Activated CD4-positive, alpha-beta memory T cell treated with anti-CD3 and anti-CD28 coated beads, Interleukin-2, amount 10 ng/mL, durations not matched to agents 7 days and 5 days (primary cell): ENCODE measurements around the gene CLMP. TPM values are rescaled to one million over a fixed set of nuclear protein-coding genes. Genes with fewer than 3 reads are reported as not detected.

Experiments
- CTCF ChIA-PET: fragments of 350-600 bp; sonication (Branson Sonifier 250); formaldehyde crosslinking; loops from one replicate; lab custom pipeline; 2021; ENCODE audit warnings: antibody characterized with exemption, inconsistent platforms; lab: Charles Lee
- POLR2A ChIA-PET: fragments of 350-600 bp; sonication (Branson Sonifier 250); formaldehyde crosslinking; loops from one replicate; lab custom pipeline; 2021; ENCODE audit warnings: antibody characterized with exemption; lab: Charles Lee
- DNase-seq: peaks from one replicate; pipeline ENCODE4 v3.0.0-alpha.2; 2020
- H3K27ac Mint-ChIP-seq: one replicate; pipeline ENCODE4 v1.8.0; 2021; ENCODE audit warnings: mild to moderate bottlenecking, mixed read lengths
- H3K27me3 Mint-ChIP-seq: one replicate; pipeline ENCODE4 v1.8.0; 2021; ENCODE audit warnings: mixed read lengths
- H3K36me3 Mint-ChIP-seq: one replicate; pipeline ENCODE4 v1.8.0; 2021; ENCODE audit warnings: low read depth, mixed read lengths
- H3K4me1 Mint-ChIP-seq: one replicate; pipeline ENCODE4 v1.8.0; 2021; ENCODE audit warnings: mixed read lengths
- H3K4me3 Mint-ChIP-seq: one replicate; pipeline ENCODE4 v1.8.0; 2021; ENCODE audit warnings: mild to moderate bottlenecking, mixed read lengths
- H3K9me3 Mint-ChIP-seq: one replicate; pipeline ENCODE4 v1.8.0; 2021; ENCODE audit warnings: mixed read lengths
- total RNA-seq, 2 experiments: library from RNA; stranded (reverse); gene quantifications; one replicate each; pipeline ENCODE4 v1.2.3, GENCODE V29; 2021

CLMP gene
- total RNA-seq, 2 experiments from 2014 or later, result 0.75 to 0.81 TPM

- no peak overlapping the region for H3K4me3 Mint-ChIP-seq
These were observed 43.3 kb downstream of the CLMP start for GRCh38 chr11:123151796-123152195.

DNA sequence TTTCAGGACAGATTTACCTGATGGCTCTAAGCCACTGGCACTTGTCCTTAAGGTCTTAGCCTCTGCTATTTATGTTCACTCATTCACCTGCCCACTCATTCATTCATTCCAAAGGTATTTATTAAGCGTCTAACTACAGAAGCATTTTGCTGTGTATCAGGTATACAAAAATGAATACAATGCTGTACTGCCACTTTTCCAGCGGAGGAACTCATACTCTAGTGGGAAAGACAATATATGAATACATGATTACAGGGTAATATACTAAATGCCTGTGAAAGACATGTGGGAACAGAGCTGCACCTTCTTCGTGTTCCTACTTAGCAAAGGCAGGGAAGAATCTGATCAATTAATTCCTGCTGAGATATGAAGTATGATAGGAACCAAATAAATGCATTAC, 43.7 kb downstream of the CLMP start:
- peaks cover 19% of the 10 kb centered on the region for H3K27me3 Mint-ChIP-seq
- DNase-seq, result no peak
- no peak overlapping the region for H3K4me3 Mint-ChIP-seq
- H3K27ac Mint-ChIP-seq, result no peak overlapping the region
- no peaks in the 10 kb centered on the region for H3K9me3 Mint-ChIP-seq
- no peaks in the 10 kb centered on the region for H3K4me1 Mint-ChIP-seq
- ChIA-PET POLR2A (no interaction called here), CTCF (no interaction called here)
- no peaks in the 10 kb centered on the region for H3K36me3 Mint-ChIP-seq

More at GRCh38 chr11:123151796-123152195, 43.3 kb downstream of the CLMP start:
- no peaks in the 10 kb centered on the region for H3K4me1 Mint-ChIP-seq
- peaks cover 19% of the 10 kb centered on the region for H3K27me3 Mint-ChIP-seq
- ChIA-PET POLR2A (no interaction called here), CTCF (interaction anchor here (1.2 kb wide), 1 partner anchor 95 kb away, joined by 7 read pairs; no protein-coding TSS in a partner anchor)
- no peak overlapping the region for H3K27ac Mint-ChIP-seq
- no peak for DNase-seq
- H3K36me3 Mint-ChIP-seq, result no peaks in the 10 kb centered on the region
- no peaks in the 10 kb centered on the region for H3K9me3 Mint-ChIP-seq

- ChIA-PET POLR2A (no interaction called here), CTCF (no interaction called here)
- H3K36me3 Mint-ChIP-seq, result no peaks in the 10 kb centered on the region
These were observed 44.2 kb downstream of the CLMP start for GRCh38 chr11:123150882-123151281.

DNA sequence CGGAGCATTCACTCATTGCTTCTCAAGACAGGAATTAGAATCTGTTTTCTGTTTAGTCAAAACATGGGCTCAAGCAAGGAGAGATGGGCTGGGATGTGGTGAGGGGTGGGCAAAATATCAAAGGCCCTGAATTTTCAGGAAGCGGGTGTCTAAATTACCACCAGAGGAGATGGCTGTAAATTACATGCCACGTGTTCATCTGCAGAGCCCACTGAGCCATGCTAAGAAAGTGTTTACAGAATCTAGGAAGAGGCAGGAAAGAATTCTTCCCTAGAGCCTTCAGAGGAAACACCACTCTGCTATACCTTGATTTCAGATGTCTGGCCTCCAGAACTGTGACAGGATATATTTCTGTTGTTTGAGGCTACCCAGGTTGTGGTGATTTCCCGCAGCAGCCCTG, 46.1 kb downstream of the CLMP start:
- Mint-ChIP-seq H3K27me3 (peaks cover 15% of the 10 kb centered on the region), H3K4me3 (no peak overlapping the region), H3K4me1 (no peaks in the 10 kb centered on the region), H3K36me3 (no peaks in the 10 kb centered on the region), H3K27ac (no peak overlapping the region), H3K9me3 (no peaks in the 10 kb centered on the region)
- ChIA-PET POLR2A (no interaction called here), CTCF (no interaction called here)
- DNase-seq, result no peak

More at GRCh38 chr11:123150882-123151281, 44.2 kb downstream of the CLMP start:
- DNase-seq, result no peak
- Mint-ChIP-seq H3K4me3 (no peak overlapping the region), H3K9me3 (no peaks in the 10 kb centered on the region), H3K27me3 (peaks cover 17% of the 10 kb centered on the region), H3K4me1 (no peaks in the 10 kb centered on the region), H3K27ac (no peak overlapping the region)

DNA sequence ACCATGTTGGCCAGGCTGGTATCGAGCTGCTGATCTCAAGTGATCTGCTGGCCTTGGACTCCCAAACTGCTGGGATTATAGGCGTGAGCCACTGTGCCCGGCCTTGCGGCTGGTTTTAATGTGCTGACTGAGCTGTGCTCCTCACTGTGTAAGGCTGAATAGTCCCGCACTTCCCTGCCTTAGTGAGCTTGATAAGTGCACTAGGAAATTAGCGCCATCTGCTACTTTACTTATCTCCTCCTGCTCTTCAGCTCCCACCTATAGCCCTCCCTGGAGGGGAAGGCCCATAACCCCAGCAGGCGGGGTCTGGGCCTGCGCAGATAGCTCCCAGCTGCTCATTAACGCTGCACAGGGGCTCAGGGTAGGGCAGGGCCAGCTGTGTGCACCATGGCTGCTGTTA, 49.4 kb downstream of the CLMP start:
- H3K27me3 Mint-ChIP-seq, result peaks cover 10% of the 10 kb centered on the region
- ChIA-PET CTCF (interaction anchor here (0.9 to 1.6 kb wide), 4 partner anchors 9 to 155 kb away, joined by 3 to 4 read pairs (median 3); no protein-coding TSS in a partner anchor), POLR2A (no interaction called here)
- H3K4me3 Mint-ChIP-seq, result no peak overlapping the region
- H3K36me3 Mint-ChIP-seq, result no peaks in the 10 kb centered on the region
- no peak overlapping the region for H3K27ac Mint-ChIP-seq
- no peaks in the 10 kb centered on the region for H3K4me1 Mint-ChIP-seq
- no peaks in the 10 kb centered on the region for H3K9me3 Mint-ChIP-seq
- DNase-seq, result no peak

DNA sequence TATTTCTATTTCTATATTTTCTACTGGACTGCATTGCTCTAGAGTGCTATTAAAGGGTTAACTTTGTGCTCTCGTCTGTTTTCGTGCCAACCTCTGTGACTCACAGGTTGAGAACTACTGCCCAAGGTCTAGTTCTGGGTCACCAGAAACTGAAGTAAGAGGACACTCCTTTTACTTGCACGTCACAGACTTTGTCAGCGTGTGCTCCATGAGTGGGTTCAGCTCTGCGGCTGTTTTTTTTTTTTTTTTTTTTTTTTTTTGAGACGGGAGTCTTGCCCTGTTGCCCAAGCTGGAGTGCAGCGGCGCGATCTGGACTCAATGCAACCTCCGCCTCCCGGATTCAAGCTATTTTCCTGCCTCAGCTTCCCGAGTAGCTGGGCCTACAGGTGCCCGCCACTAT, 49.8 kb downstream of the CLMP start:
- Mint-ChIP-seq H3K27ac (no peak overlapping the region), H3K9me3 (no peaks in the 10 kb centered on the region), H3K4me1 (no peaks in the 10 kb centered on the region), H3K4me3 (no peak overlapping the region), H3K36me3 (no peaks in the 10 kb centered on the region), H3K27me3 (peaks cover 10% of the 10 kb centered on the region)
- DNase-seq, result no peak
- ChIA-PET CTCF (interaction anchor here (0.9 to 1.6 kb wide), 4 partner anchors 8 to 155 kb away, joined by 3 to 4 read pairs (median 3); no protein-coding TSS in a partner anchor), POLR2A (no interaction called here)

DNA sequence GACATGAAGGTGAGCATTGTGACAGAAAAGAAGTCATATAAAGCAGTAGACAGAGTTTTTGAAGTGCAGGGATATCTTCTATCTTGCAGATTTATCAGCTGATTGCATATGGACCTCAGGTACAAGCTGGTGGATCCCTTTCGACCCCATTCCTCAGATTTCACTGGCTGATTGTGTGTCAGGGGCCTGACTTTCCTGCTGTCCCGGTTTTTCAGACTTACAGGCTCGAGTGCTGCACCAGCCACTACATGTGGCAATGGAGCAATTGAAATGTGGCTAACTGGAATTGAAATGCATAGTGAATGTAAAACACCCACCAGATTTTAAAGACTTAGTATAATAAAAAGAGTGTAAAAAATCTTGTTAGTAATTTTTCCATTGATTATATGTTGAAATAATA, 50.3 kb downstream of the CLMP start:
- Mint-ChIP-seq H3K27me3 (peaks cover 5% of the 10 kb centered on the region), H3K4me3 (no peak overlapping the region), H3K9me3 (no peaks in the 10 kb centered on the region), H3K27ac (no peak overlapping the region), H3K36me3 (no peaks in the 10 kb centered on the region), H3K4me1 (no peaks in the 10 kb centered on the region)
- CTCF ChIA-PET, result interaction anchor here (0.7 to 1.2 kb wide), 2 partner anchors 105 to 156 kb away, joined by 3 read pairs; no protein-coding TSS in a partner anchor
- POLR2A ChIA-PET, result no interaction called here
- no peak for DNase-seq

GRCh38 chr11:123143921-123144320, 51.1 kb downstream of the CLMP start:
- no peaks in the 10 kb centered on the region for H3K9me3 Mint-ChIP-seq
- peaks cover 4% of the 10 kb centered on the region for H3K27me3 Mint-ChIP-seq
- ChIA-PET CTCF (interaction anchor here (0.7 to 1.6 kb wide), 3 partner anchors 89 to 117 kb away, joined by 3 read pairs; no protein-coding TSS in a partner anchor), POLR2A (no interaction called here)
- DNase-seq, result no peak
- H3K4me3 Mint-ChIP-seq, result no peak overlapping the region
- H3K36me3 Mint-ChIP-seq, result no peaks in the 10 kb centered on the region
- no peaks in the 10 kb centered on the region for H3K4me1 Mint-ChIP-seq
- H3K27ac Mint-ChIP-seq, result no peak overlapping the region

DNA sequence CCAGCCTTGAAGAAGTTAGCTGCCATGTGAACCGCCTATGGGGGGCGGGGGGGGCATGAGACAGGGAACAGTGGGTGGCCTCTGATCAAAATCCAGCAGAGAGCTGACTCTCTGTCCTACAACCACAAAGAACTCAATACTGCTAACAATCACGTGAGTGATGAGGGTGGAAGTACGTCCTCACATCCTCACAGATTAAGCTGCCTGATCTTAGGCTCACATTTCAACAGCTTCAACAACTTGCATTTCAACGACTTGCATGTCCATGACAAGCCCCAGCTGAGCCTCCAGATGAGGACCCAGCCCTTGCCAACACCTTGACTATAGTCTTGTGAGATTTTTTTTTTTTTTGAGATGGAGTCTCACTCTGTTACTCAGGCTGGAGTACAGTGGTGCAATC, 51.6 kb downstream of the CLMP start:
- H3K27me3 Mint-ChIP-seq, result peaks cover 4% of the 10 kb centered on the region
- no peak overlapping the region for H3K27ac Mint-ChIP-seq
- H3K9me3 Mint-ChIP-seq, result no peaks in the 10 kb centered on the region
- ChIA-PET POLR2A (no interaction called here), CTCF (interaction anchor here (0.7 to 1.6 kb wide), 3 partner anchors 90 to 211 kb away, joined by 3 read pairs; no protein-coding TSS in a partner anchor)
- DNase-seq, result no peak
- H3K36me3 Mint-ChIP-seq, result no peaks in the 10 kb centered on the region
- no peak overlapping the region for H3K4me3 Mint-ChIP-seq
- H3K4me1 Mint-ChIP-seq, result no peaks in the 10 kb centered on the region

DNA sequence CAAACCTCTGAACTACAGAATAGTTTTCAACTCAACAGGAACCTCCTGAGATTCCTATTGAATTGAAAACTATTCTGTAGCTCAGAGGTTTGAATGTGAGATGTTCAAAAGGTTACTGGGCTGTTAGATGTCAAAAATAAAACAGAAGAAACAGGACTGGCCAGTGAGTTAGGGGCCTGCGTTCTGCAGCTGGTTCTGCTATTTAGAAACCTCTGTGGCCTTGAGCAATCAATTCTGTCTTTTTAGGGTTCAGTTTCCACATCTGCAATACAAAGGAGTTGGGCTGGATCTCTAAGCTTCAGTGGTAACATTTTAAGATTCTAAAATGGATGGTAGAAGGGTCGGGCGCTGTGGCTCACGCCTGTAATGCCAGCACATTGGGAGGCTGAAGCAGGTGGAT, 55.8 kb downstream of the CLMP start:
- POLR2A ChIA-PET, result no interaction called here

GRCh38 chr11:123137431-123138224, 57.4 kb downstream of the CLMP start:
- POLR2A ChIA-PET, result no interaction called here
- H3K27me3 Mint-ChIP-seq, result peaks cover 1% of the 10 kb centered on the region
- H3K36me3 Mint-ChIP-seq, result no peaks in the 10 kb centered on the region
- H3K27ac Mint-ChIP-seq, result no peak overlapping the region
- no peak for DNase-seq
- H3K4me1 Mint-ChIP-seq, result no peaks in the 10 kb centered on the region
- no peaks in the 10 kb centered on the region for H3K9me3 Mint-ChIP-seq
- no peak overlapping the region for H3K4me3 Mint-ChIP-seq
- CTCF ChIA-PET, result interaction anchor here (1.2 to 1.3 kb wide), 2 partner anchors 9 to 109 kb away, joined by 4 to 5 read pairs; no protein-coding TSS in a partner anchor

More for the DNA sequence above, 55.8 kb downstream of the CLMP start:
- H3K27ac Mint-ChIP-seq, result no peak overlapping the region
- CTCF ChIA-PET, result no interaction called here
- H3K27me3 Mint-ChIP-seq, result peaks cover 1% of the 10 kb centered on the region
- DNase-seq, result no peak
- no peaks in the 10 kb centered on the region for H3K9me3 Mint-ChIP-seq
- no peaks in the 10 kb centered on the region for H3K36me3 Mint-ChIP-seq
- H3K4me1 Mint-ChIP-seq, result no peaks in the 10 kb centered on the region
- no peak overlapping the region for H3K4me3 Mint-ChIP-seq

GRCh38 chr11:123135863-123136446, 59.1 kb downstream of the CLMP start:
- DNase-seq, result no peak
- H3K9me3 Mint-ChIP-seq, result no peaks in the 10 kb centered on the region
- no peaks in the 10 kb centered on the region for H3K36me3 Mint-ChIP-seq
- H3K4me1 Mint-ChIP-seq, result no peaks in the 10 kb centered on the region
- ChIA-PET CTCF (interaction anchor here (0.5 kb wide), 1 partner anchor 445 kb away, joined by 3 read pairs; no protein-coding TSS in a partner anchor), POLR2A (no interaction called here)
- H3K27me3 Mint-ChIP-seq, result peaks cover 1% of the 10 kb centered on the region
- no peak overlapping the region for H3K4me3 Mint-ChIP-seq
- no peak overlapping the region for H3K27ac Mint-ChIP-seq

- no peak overlapping the region for H3K27ac Mint-ChIP-seq
- no peak for DNase-seq
- no peaks in the 10 kb centered on the region for H3K9me3 Mint-ChIP-seq
- peaks cover 3% of the 10 kb centered on the region for H3K4me1 Mint-ChIP-seq
- no peak overlapping the region for H3K4me3 Mint-ChIP-seq
- no peaks in the 10 kb centered on the region for H3K36me3 Mint-ChIP-seq
- ChIA-PET CTCF (no interaction called here), POLR2A (no interaction called here)
- H3K27me3 Mint-ChIP-seq, result no peaks in the 10 kb centered on the region
These were observed 62.2 kb downstream of the CLMP start for GRCh38 chr11:123132881-123133280.
